ENCODE measurements around the gene PROC.

- TF ChIP-seq, protein P1, sequence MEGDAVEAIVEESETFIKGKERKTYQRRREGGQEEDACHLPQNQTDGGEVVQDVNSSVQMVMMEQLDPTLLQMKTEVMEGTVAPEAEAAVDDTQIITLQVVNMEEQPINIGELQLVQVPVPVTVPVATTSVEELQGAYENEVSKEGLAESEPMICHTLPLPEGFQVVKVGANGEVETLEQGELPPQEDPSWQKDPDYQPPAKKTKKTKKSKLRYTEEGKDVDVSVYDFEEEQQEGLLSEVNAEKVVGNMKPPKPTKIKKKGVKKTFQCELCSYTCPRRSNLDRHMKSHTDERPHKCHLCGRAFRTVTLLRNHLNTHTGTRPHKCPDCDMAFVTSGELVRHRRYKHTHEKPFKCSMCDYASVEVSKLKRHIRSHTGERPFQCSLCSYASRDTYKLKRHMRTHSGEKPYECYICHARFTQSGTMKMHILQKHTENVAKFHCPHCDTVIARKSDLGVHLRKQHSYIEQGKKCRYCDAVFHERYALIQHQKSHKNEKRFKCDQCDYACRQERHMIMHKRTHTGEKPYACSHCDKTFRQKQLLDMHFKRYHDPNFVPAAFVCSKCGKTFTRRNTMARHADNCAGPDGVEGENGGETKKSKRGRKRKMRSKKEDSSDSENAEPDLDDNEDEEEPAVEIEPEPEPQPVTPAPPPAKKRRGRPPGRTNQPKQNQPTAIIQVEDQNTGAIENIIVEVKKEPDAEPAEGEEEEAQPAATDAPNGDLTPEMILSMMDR (IDR thresholded peaks at IDR 0.05) = no peak
- TF ChIP-seq POLR2A (IDR thresholded peaks at IDR 0.05) (no peak), POLR2AphosphoS5 (IDR thresholded peaks at IDR 0.05) (no peak)
Measured at GRCh38 chr2:127416506-127417001, 1.7 kb upstream of the PROC start.
